ENCODE results near the gene GAPDHS.

DNA sequence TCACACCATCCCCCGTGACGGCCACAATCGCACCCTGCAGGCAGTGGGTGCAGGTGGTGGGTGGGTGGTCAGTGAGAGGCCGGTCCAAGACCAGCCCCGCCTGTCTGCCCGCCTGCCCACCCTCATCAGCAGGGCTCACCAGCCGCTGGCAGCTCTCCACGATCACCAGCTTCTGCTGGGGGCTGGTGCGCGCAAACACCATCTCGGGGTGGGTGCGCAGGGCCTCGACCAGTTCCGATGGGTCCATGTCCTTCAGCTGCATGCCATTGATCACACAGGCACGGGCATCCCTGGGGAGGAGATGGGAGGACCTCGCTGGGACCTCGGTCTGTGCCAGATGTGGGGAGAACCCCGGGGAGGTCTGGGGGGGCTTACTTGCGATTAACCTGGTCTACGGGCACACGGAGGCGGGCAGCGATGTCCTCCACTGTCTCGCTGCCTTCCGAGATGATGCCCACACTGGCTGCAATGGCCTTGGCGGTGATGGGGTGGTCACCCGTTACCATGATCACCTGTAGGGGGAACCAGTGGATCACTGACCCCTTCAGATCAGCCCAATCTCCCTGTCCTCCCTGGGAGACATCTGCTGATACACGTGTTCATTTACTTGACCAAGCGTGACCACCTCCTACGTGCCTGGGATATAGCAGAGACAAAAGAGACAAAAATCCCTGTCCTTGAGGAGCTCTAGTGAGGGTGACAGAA, 22.2 kb downstream of the GAPDHS start:
- TF ChIP-seq POLR2A (IDR thresholded peaks at IDR 0.05; ENCODE audit: low read depth, low read length) (no peak), POLR2AphosphoS5 (IDR thresholded peaks at IDR 0.05; ENCODE audit: low read depth, low read length) (no peak), TAF1 (IDR thresholded peaks at IDR 0.05; ENCODE audit: borderline replicate concordance, low read depth, low read length) (no peak)

All from GM12892 (cell line).